CD4-positive, alpha-beta T cell treated with Interleukin-15 for 1 hour (primary cell): ENCODE measurements around the gene GNA12.
"Not testable (repeated sequence)": the region's sequence is repeated elsewhere in the genome, so short reads cannot be mapped to it uniquely, and the experiment has no call there.

Experiments used
- DNase-seq: peaks from one replicate; pipeline ENCODE4 v3.0.0-alpha.2; 2020

Gene GNA12

DNA sequence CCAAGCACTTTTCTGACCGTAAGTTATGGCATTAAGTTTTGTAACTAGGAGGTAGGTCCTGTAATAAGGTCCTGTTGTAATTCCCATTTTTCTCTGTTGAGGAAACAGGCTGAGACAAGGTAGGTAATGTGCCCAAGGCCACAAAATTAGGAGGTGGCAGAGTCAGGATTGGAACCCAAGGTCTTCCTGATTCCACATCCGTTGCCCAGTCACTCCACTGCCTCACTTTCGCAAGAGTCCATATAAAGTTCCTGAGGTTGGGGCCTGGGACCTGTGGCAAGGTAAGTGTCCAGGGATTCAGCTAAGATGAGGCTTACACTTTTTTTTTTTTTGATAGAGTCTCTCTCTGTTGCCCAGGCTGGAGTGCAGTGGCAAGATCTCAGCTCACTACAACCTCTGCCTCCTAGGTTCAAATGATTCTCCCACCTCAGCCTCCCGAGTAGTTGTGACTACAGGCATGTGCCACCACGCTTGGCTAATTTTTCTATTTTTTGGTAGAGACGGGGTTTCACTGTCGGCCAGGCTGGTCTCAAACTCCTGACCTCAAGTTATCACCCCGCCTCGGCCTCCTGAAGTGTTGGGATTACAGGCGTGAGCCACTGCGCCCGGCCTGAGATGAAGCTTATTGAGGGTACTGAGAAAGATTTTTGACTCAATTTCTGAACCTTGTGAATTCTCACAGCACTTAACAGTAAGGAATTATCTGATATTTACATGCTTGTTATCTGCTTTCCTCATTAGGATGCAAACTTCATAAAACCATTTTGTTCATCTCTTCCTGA is 20.3 kb upstream of the GNA12 start:
- no peak for DNase-seq

- peak; percentile 82 for DNase-seq
Measured at GRCh38 chr7:2863461-2864066, 19.5 kb upstream of the GNA12 start.

DNA sequence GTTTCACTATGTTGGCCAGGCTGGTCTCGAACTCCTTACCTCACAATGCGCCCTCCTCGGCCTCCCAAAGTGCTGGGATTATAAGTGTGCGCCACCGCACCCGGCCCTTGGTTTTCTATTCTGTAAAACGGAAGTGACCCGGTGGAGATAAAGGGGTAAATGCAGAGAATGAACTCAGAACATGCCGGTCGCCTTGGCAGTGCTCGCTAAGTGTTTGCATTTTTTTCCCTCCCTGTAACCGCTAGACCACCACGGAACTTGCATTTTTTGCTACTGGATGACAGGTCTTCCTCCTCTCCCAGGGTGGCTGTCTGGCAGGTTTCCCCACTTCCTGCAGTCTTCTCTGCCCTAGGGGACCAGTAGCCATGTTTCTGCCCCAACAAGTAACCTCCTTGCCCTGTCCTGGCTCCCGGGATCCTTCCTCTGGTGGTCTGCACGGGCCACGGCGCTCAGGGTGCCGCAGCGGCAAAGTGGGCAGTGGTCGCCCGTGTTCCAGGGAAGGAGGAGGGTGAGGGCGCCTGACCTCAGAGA is 18.8 kb upstream of the GNA12 start:
- DNase-seq: peak; percentile 20

DNA sequence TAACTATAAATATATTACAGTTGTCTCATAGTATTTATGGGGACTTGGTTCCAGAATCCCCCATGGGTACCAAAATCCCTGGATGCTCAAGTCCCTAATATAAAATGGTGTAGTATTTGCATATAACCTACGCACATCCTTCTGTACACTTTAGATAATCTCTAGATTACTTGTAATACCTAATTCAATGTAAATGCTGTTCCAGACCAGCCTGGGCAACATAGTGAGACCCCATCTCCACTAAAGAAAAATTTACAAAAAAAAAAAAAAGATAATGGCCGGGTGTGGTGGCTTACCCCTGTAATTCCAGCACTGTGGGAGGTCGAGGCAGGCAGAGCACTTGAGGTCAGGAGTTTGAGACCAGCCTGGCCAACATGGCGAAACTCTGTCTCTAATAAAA is 17.4 kb upstream of the GNA12 start:
- no peak for DNase-seq

- DNase-seq: no peak
Measured at GRCh38 chr7:2860627-2861133, 16.6 kb upstream of the GNA12 start.

GRCh38 chr7:2859952-2860351 is 15.8 kb upstream of the GNA12 start:
- no peak for DNase-seq

GRCh38 chr7:2858621-2859020 is 14.5 kb upstream of the GNA12 start:
- no peak for DNase-seq

GRCh38 chr7:2856388-2857169 is 12.5 kb upstream of the GNA12 start:
- DNase-seq: no peak

GRCh38 chr7:2855386-2855785 is 11.3 kb upstream of the GNA12 start:
- no peak for DNase-seq

- DNase-seq: not testable (repeated sequence)
Measured at GRCh38 chr7:2853552-2853951, 9.4 kb upstream of the GNA12 start.

- DNase-seq: no peak
Measured at GRCh38 chr7:2853147-2853546, 9.0 kb upstream of the GNA12 start.

GRCh38 chr7:2851497-2851896 is 7.4 kb upstream of the GNA12 start:
- DNase-seq: no peak

GRCh38 chr7:2849941-2850766 is 6.0 kb upstream of the GNA12 start:
- DNase-seq: no peak

GRCh38 chr7:2845034-2845592 is 1.0 kb upstream of the GNA12 start:
- no peak for DNase-seq

GRCh38 chr7:2843711-2844152 is 376 bp downstream of the GNA12 start:
- DNase-seq: peak; percentile 32

DNA sequence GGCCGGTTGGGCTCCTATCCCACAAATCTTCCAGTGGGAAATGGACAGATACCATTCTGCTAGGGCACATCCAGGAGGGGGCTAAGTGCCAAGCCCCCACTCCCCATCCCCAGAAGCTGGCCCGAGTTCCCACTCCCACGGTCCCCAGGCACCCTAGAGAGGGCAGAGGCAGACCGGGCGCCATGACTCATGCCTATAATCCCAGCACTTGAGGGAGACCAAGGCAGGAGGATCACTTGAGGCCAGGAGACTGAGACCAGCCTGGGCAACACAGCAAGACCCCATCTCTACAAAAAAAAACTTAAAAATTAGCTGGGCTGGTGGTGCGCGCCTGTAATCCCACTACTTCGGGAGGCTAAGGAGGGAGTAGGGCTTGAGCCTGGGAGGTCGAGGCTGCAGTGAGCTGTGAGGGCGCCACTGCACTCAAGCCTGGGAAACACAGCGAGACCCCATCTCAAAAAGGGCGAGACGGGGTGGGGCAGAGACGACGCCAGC is 870 bp downstream of the GNA12 start:
- DNase-seq: no peak

- no peak for DNase-seq
Measured at GRCh38 chr7:2841907-2842306, 2.2 kb downstream of the GNA12 start.

GRCh38 chr7:2840458-2840857 is 3.6 kb downstream of the GNA12 start:
- no peak for DNase-seq

GRCh38 chr7:2838873-2839578 is 5.1 kb downstream of the GNA12 start:
- DNase-seq: no peak

DNA sequence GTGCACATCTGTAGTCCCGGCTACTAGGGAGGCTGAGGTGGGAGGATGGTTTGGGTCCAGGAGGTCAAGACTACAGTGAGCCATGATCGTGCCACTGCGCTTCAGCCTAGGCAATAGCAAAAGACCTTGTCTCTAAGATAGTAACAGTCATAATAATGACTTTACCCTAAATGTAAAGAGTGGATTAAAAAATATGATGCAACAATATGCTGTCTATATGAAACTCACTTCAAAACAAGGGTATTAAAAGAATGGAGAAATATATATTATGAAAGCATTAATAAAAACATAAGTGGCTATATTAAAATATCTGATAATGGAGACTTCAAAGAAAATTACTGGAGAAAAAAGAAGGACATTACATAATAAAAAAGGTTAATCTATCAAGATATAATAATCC is 5.7 kb downstream of the GNA12 start:
- no peak for DNase-seq

- no peak for DNase-seq
Measured at GRCh38 chr7:2837496-2837895, 6.6 kb downstream of the GNA12 start.
